GM12878 (cell line): Measurements from ENCODE around the gene ACVR1B. TPM values are rescaled to one million over a fixed set of nuclear protein-coding genes. Genes with fewer than 3 reads are reported as not detected.

ENCODE experiments used
- ATAC-seq: fragments of 200-7000 bp; cut with Tn5 transposase; 3 replicates; pipeline ENCODE4 v1.9.1; 2020; ENCODE audit warnings: mild to moderate bottlenecking, moderate library complexity
- BruUV-seq: library from RNA; stranded (reverse); fragments of 400-500 nt; replicated peaks from 2 replicates; lab custom pipeline; 2021; lab: Mats Ljungman, UMichigan
- CTCF ChIA-PET: fragments of 300-600 bp; sonication (Branson Sonifier 250); formaldehyde crosslinking; extraction: SDS; loops from one replicate; lab custom pipeline; 2021; ENCODE audit warnings: inconsistent platforms; lab: Yijun Ruan, JAX
- POLR2A ChIA-PET: fragments of 350-600 bp; formaldehyde crosslinking; extraction: SDS; loops from one replicate; lab custom pipeline; 2021; ENCODE audit warnings: inconsistent platforms; lab: Charles Lee
- RAD21 ChIA-PET: fragments of 300-600 bp; sonication (Branson Sonifier 250); formaldehyde crosslinking; loops from one replicate; lab custom pipeline; 2023; ENCODE audit warnings: antibody characterized with exemption; ENCODE audit not compliant: unreplicated experiment; lab: Charles Lee
- SMC1A ChIA-PET: fragments of 300-600 bp; sonication (Branson Sonifier 250); formaldehyde crosslinking; loops from one replicate; lab custom pipeline; 2023; ENCODE audit not compliant: unreplicated experiment, uncharacterized antibody; lab: Charles Lee
- DNase-seq: peaks from one replicate; pipeline ENCODE4 v3.0.0-alpha.2; 2011; ENCODE audit warnings: low read depth, low spot score
- FAIRE-seq: peaks from 3 replicates; lab custom pipeline; 2011; peaks lifted over from hg19 to GRCh38; lab: Jason Lieb, UNC
- H2AFZ ChIP-seq: 2 replicates; pipeline ENCODE4 v1.6.0; 2011; ENCODE audit warnings: low read depth, low read length, control low read depth; ENCODE audit not compliant: control insufficient read depth
- H3K27ac ChIP-seq: 2 replicates; pipeline ENCODE4 v1.5.1; 2011; ENCODE audit warnings: control low read depth; ENCODE audit not compliant: control insufficient read depth, insufficient read depth
- H3K27me3 ChIP-seq, 2 experiments: replicated peaks in 1 of 2; 2 replicates each; pipeline versions ENCODE4 v1.6.0 to v1.6.1; 2011; ENCODE audit warnings: low read length in 1 of 2; ENCODE audit not compliant: control insufficient read depth in 2 of 2, insufficient read depth in 2 of 2
- H3K36me3 ChIP-seq, 2 experiments: 2 replicates each; pipeline ENCODE4 v1.5.1; 2011; ENCODE audit warnings: low read length in 1 of 2; ENCODE audit not compliant: control insufficient read depth in 2 of 2, insufficient read depth in 2 of 2
- H3K4me1 ChIP-seq: 2 replicates; pipeline ENCODE4 v1.6.1; 2011; ENCODE audit warnings: mild to moderate bottlenecking, low read length, moderate library complexity, mixed read lengths; ENCODE audit not compliant: control insufficient read depth, insufficient read depth
- H3K4me2 ChIP-seq: 2 replicates; pipeline ENCODE4 v1.6.0; 2011; ENCODE audit warnings: control low read depth; ENCODE audit not compliant: control insufficient read depth, insufficient read depth
- H3K4me3 ChIP-seq: fragments of 200-600 bp; sonication (generic); 2 replicates; pipeline ENCODE4 v1.5.1; 2016
- H3K79me2 ChIP-seq: 2 replicates; pipeline ENCODE4 v1.6.0; 2011; ENCODE audit warnings: low read length; ENCODE audit not compliant: control insufficient read depth, insufficient read depth
- H3K9ac ChIP-seq: 2 replicates; pipeline ENCODE4 v1.8.0; 2011; ENCODE audit warnings: low read length, control low read depth, mixed read lengths; ENCODE audit not compliant: control insufficient read depth, insufficient read depth
- H3K9me3 ChIP-seq: replicated peaks from 3 replicates; pipeline ENCODE4 v1.5.1; 2011; ENCODE audit warnings: mild to moderate bottlenecking, low read length; ENCODE audit not compliant: control insufficient read depth, insufficient read depth
- H4K20me1 ChIP-seq: 2 replicates; pipeline ENCODE4 v1.6.0; 2011; ENCODE audit not compliant: control insufficient read depth, insufficient read depth
- CUX1 ChIP-seq: IDR thresholded peaks from 2 replicates; pipeline ENCODE4 v1.6.1; 2012; ENCODE audit warnings: improper control_type of control experiment, low read depth, low read length; ENCODE audit not compliant: insufficient replicate concordance
- DPF2 ChIP-seq: fragments of 450-650 bp; IDR thresholded peaks from 2 replicates; pipeline ENCODE4 v1.6.1; 2017; ENCODE audit warnings: mild to moderate bottlenecking
- EZH2 ChIP-seq: IDR thresholded peaks from 2 replicates; pipeline ENCODE4 v1.6.1; 2012; ENCODE audit warnings: low read depth, mild to moderate bottlenecking, control low read depth, inconsistent platforms, low read length, borderline replicate concordance; ENCODE audit not compliant: control insufficient read depth
- HDAC2 ChIP-seq: fragments of 200-600 bp; sonication (generic); IDR thresholded peaks from 2 replicates; pipeline ENCODE4 v1.6.1; 2017
- HDGF ChIP-seq: fragments of 450-650 bp; IDR thresholded peaks from 2 replicates; pipeline ENCODE4 v1.6.1; 2016; ENCODE audit warnings: antibody characterized with exemption
- IRF5 ChIP-seq: fragments of 450-650 bp; IDR thresholded peaks from 2 replicates; pipeline ENCODE4 v1.6.1; 2017; ENCODE audit warnings: borderline replicate concordance
- MEF2A ChIP-seq: IDR thresholded peaks from 2 replicates; pipeline ENCODE4 v1.6.1; 2011; ENCODE audit warnings: low read depth, mild to moderate bottlenecking, low read length, moderate library complexity; ENCODE audit not compliant: insufficient read depth
- POU2F2 ChIP-seq: IDR thresholded peaks from 3 replicates; pipeline ENCODE4 v1.6.1; 2011; ENCODE audit warnings: low read depth, mild to moderate bottlenecking, low read length, borderline replicate concordance
- RAD21 ChIP-seq: IDR thresholded peaks from 2 replicates; pipeline ENCODE4 v1.6.1; 2011; ENCODE audit warnings: mild to moderate bottlenecking, low read depth, low read length, moderate library complexity; ENCODE audit not compliant: insufficient read depth
- RAD51 ChIP-seq: fragments of 450-650 bp; IDR thresholded peaks from 2 replicates; pipeline ENCODE4 v1.6.1; 2016; ENCODE audit warnings: moderate library complexity, mild to moderate bottlenecking, inconsistent platforms
- RFX5 ChIP-seq: IDR thresholded peaks from 2 replicates; pipeline ENCODE4 v1.6.1; 2011; ENCODE audit warnings: low read depth, low read length, improper control_type of control experiment
- SMAD1 ChIP-seq: fragments of 450-650 bp; IDR thresholded peaks from 2 replicates; pipeline ENCODE4 v1.6.1; 2018; ENCODE audit warnings: mild to moderate bottlenecking, low read depth; ENCODE audit not compliant: partially characterized antibody
- ZNF24 ChIP-seq: fragments of 450-650 bp; IDR thresholded peaks from 2 replicates; pipeline ENCODE4 v1.6.1; 2017; ENCODE audit warnings: antibody characterized with exemption, mild to moderate bottlenecking
- WGBS: methylation state at CpG from one replicate; pipeline ENCODE4 v1.1.6; 2016; ENCODE audit warnings: low lambda C conversion rate; ENCODE audit not compliant: insufficient replicate concordance, insufficient coverage; ENCODE audit errors: missing lambda C conversion rate; 5-methylcytosine and 5-hydroxymethylcytosine counted together
- in situ Hi-C: fragments of 300-500 bp; cut with MboI; formaldehyde crosslinking; loops from 9 replicates; pipeline ENCODE4 v1.14.3; 2018; ENCODE audit warnings: mixed read lengths
- intact Hi-C: fragments of 100-400 bp; cut with micrococcal nuclease; formaldehyde crosslinking; loops from one replicate; pipeline ENCODE4 v1.14.2; 2022; ENCODE audit not compliant: unreplicated experiment
- polyA plus RNA-seq, 11 experiments: library from polyadenylated mRNA; depleted of rRNA in 4 of 11; unstranded in 6 of 11; stranded (reverse) in 5 of 11; fragments of >200 nt; fragmentation: Nextera tagmentation in 4 of 11; fragmentation: Illumina TruSeq in 1 of 11; extraction: Ambion mirVana in 4 of 11; extraction: Trizol in 1 of 11; gene quantifications; 1 replicate in 1 of 11; 2 replicates in 10 of 11; pipeline versions ENCODE4 v1.2.1 to v1.2.3, GENCODE V29; 2011 to 2016; ENCODE audit warnings: inconsistent platforms in 2 of 11, missing spikeins in 2 of 11, low read depth in 1 of 11
- total RNA-seq, 4 experiments: library from RNA; depleted of rRNA in 3 of 4; stranded (reverse); fragments of >200 nt in 3 of 4; fragmentation: Illumina TruSeq in 1 of 4; extraction: Trizol in 1 of 4; gene quantifications; 2 replicates each; pipeline versions ENCODE4 v1.2.1 to v1.2.3, GENCODE V29; 2013 to 2021
- TF ChIP-seq, protein P1 (sequence below): fragments of 450-650 bp; conservative IDR thresholded peaks from 2 replicates; pipeline ENCODE4 v1.6.1; 2017; ENCODE audit warnings: mild to moderate bottlenecking, moderate library complexity
- TF ChIP-seq, protein P2 (sequence below): fragments of 450-650 bp; IDR thresholded peaks from 2 replicates; pipeline ENCODE4 v1.6.1; 2017; ENCODE audit warnings: mild to moderate bottlenecking

Gene ACVR1B
- total and polyA plus RNA-seq, 10 of the 15 experiments (the other 5 are each of a cell fraction or from before 2014, with no cell fraction given): 0.02 to 0.69 (median 0.16) TPM; not detected in 2

- Histone ChIP-seq H3K27ac (no peak overlapping the region), H3K4me1 (peaks cover 4% of the 10 kb centered on the region), H3K36me3 (no peaks in the 10 kb centered on the region), H3K4me2 (no peak overlapping the region), H3K27me3 (peaks cover 2 to 3% of the 10 kb centered on the region in 2 experiments), H2AFZ (no peak overlapping the region), H4K20me1 (no peaks in the 10 kb centered on the region), H3K4me3 (no peak overlapping the region), H3K9me3 (peaks cover 8% of the 10 kb centered on the region; the same call in 2 of the 3 replicates), H3K9ac (no peak overlapping the region), H3K79me2 (no peaks in the 10 kb centered on the region)
- ATAC-seq (no peak), DNase-seq (no peak), FAIRE-seq (no peak)
- WGBS: 72% methylated on average over 6 of the region's 6 CpGs
- no TSS peak for BruUV-seq
- in situ Hi-C loops (no loop called here), intact Hi-C loops (no loop called here)
- ChIA-PET CTCF (no interaction called here), POLR2A (no interaction called here), SMC1A (no interaction called here), RAD21 (no interaction called here)
- TF ChIP-seq MEF2A: no peak
- TF ChIP-seq SMAD1: no peak
- no peak for TF ChIP-seq POU2F2
- TF ChIP-seq RAD51: no peak
- TF ChIP-seq EZH2: no peak
- TF ChIP-seq RAD21: no peak
- TF ChIP-seq HDAC2: no peak
- TF ChIP-seq RFX5: no peak
- no peak for TF ChIP-seq IRF5
- TF ChIP-seq, protein P1, sequence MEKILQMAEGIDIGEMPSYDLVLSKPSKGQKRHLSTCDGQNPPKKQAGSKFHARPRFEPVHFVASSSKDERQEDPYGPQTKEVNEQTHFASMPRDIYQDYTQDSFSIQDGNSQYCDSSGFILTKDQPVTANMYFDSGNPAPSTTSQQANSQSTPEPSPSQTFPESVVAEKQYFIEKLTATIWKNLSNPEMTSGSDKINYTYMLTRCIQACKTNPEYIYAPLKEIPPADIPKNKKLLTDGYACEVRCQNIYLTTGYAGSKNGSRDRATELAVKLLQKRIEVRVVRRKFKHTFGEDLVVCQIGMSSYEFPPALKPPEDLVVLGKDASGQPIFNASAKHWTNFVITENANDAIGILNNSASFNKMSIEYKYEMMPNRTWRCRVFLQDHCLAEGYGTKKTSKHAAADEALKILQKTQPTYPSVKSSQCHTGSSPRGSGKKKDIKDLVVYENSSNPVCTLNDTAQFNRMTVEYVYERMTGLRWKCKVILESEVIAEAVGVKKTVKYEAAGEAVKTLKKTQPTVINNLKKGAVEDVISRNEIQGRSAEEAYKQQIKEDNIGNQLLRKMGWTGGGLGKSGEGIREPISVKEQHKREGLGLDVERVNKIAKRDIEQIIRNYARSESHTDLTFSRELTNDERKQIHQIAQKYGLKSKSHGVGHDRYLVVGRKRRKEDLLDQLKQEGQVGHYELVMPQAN: no peak
- no peak for TF ChIP-seq HDGF
- no peak for TF ChIP-seq CUX1
- TF ChIP-seq ZNF24: no peak
- no peak for TF ChIP-seq DPF2
- TF ChIP-seq, protein P2, sequence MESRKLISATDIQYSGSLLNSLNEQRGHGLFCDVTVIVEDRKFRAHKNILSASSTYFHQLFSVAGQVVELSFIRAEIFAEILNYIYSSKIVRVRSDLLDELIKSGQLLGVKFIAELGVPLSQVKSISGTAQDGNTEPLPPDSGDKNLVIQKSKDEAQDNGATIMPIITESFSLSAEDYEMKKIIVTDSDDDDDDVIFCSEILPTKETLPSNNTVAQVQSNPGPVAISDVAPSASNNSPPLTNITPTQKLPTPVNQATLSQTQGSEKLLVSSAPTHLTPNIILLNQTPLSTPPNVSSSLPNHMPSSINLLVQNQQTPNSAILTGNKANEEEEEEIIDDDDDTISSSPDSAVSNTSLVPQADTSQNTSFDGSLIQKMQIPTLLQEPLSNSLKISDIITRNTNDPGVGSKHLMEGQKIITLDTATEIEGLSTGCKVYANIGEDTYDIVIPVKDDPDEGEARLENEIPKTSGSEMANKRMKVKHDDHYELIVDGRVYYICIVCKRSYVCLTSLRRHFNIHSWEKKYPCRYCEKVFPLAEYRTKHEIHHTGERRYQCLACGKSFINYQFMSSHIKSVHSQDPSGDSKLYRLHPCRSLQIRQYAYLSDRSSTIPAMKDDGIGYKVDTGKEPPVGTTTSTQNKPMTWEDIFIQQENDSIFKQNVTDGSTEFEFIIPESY: no peak
Observed at GRCh38 chr12:51948066-51948465, 3.4 kb upstream of the ACVR1B start.
